Measurements from ENCODE around the gene SCNN1G. TPM values are rescaled to one million over a fixed set of nuclear protein-coding genes. Genes with fewer than 3 reads are reported as not detected.

Gene SCNN1G
- total and polyA plus RNA-seq, 9 of the 15 experiments (the other 6 are each of a cell fraction or from before 2014, with no cell fraction given): not detected

GRCh38 chr16:23217646-23218045, 35.1 kb downstream of the SCNN1G start:
- no peak for FAIRE-seq

More at GRCh38 chr16:23217646-23218045, 35.1 kb downstream of the SCNN1G start:
- Histone ChIP-seq H3K9me1 (ENCODE audit: control insufficient read depth, insufficient read depth, low read length) (no peaks in the 10 kb centered on the region), H3K27me3 (ENCODE audit: control insufficient read depth in 2 of 2, insufficient read depth in 2 of 2, low read length in 2 of 2) (peaks cover 0 to 22% of the 10 kb centered on the region in 2 experiments; a peak in 2 of 5 replicates), H3K4me3 (no peak overlapping the region), H4K20me1 (replicated peaks; ENCODE audit: control insufficient read depth, insufficient read depth, low read length) (no peaks in the 10 kb centered on the region), H3K4me2 (ENCODE audit: insufficient read depth, low read length) (no peak overlapping the region), H3K36me3 (ENCODE audit: control insufficient read depth, insufficient read depth, low read length) (no peaks in the 10 kb centered on the region), H3K27ac (ENCODE audit: extremely low read depth, low read depth, low read length) (no peak overlapping the region), H2AFZ (ENCODE audit: low read depth, low read length) (no peak overlapping the region), H3K9ac (ENCODE audit: insufficient read depth in 1 of 2, low read depth in 2 of 2, low read length in 2 of 2) (no peak overlapping the region), H3K9me3 (replicated peaks; ENCODE audit: control insufficient read depth, insufficient read depth, low read depth, low read length) (no peaks in the 10 kb centered on the region), H3K79me2 (ENCODE audit: control insufficient read depth, insufficient read depth, low read length) (no peaks in the 10 kb centered on the region), H3K4me1 (replicated peaks in 1 of 2; ENCODE audit: control insufficient read depth in 2 of 2, insufficient read depth in 2 of 2, low read length in 2 of 2) (no peaks in the 10 kb centered on the region; a peak in 1 of 5 replicates)
- intact Hi-C loops (cut with micrococcal nuclease): no loop called here
- ATAC-seq (no peak), DNase-seq (ENCODE audit: extremely low read depth in 1 of 4, low spot score in 3 of 4) (no peak)
- 0% methylated on average over 8 of the region's 8 CpGs for WGBS (ENCODE audit: insufficient coverage, low coverage, missing lambda C conversion rate)
- CTCF ChIA-PET (ENCODE audit: low intra/inter-chr PET ratio): no interaction called here
- BruUV-seq (replicated peaks): no TSS peak
- TF ChIP-seq GABPB1 (CRISPR knock-in tag; IDR thresholded peaks at IDR 0.05): no peak
- TF ChIP-seq ZSCAN29 (IDR thresholded peaks at IDR 0.05): no peak
- TF ChIP-seq RFX5 (IDR thresholded peaks at IDR 0.05; ENCODE audit: low read depth, low read length): no peak
- no peak for TF ChIP-seq CXXC5 (CRISPR knock-in tag; IDR thresholded peaks at IDR 0.05)
- TF ChIP-seq ATF2 (CRISPR knock-in tag; IDR thresholded peaks at IDR 0.05): no peak
- no peak for TF ChIP-seq TFAM (CRISPR knock-in tag; conservative IDR thresholded peaks at IDR 0.05)
- no peak for TF ChIP-seq HMBOX1 (IDR thresholded peaks at IDR 0.05)
- no peak for TF ChIP-seq E4F1 (CRISPR knock-in tag; IDR thresholded peaks at IDR 0.05; ENCODE audit: borderline replicate concordance)
- TF ChIP-seq TBP (optimal IDR thresholded peaks at IDR 0.05; ENCODE audit: low read depth, low read length): no peak
- TF ChIP-seq NONO (IDR thresholded peaks at IDR 0.05; ENCODE audit: low read depth in 2 of 2, low read length in 1 of 2): no peak
- TF ChIP-seq USF2 (CRISPR knock-in tag; IDR thresholded peaks at IDR 0.05): no peak
- no peak for TF ChIP-seq MCM5 (IDR thresholded peaks at IDR 0.05; ENCODE audit: low read depth)
- POLR2A ChIA-PET: interaction anchor here (1.0 to 2.1 kb wide), 3 partner anchors 10 to 16 kb away, joined by 3 to 11 read pairs (median 5); no protein-coding TSS in a partner anchor
- in situ Hi-C loops (cut with MboI): no loop called here
